A204.1 (cell line): ENCODE measurements around the gene GSTA4.

Experiments
- FAIRE-seq: peaks from 2 replicates; lab custom pipeline; 2012; peaks lifted over from hg19 to GRCh38; lab: Jason Lieb, UNC

The GSTA4 gene

GRCh38 chr6:52995089-52995912 lies at the start of gene GSTA4:
TSS of gene GSTA4 (minus strand) at chr6:52995284. CDS start at chr6:52994243, 1,041 bp downstream.
- peak; percentile 94 for FAIRE-seq

GRCh38 chr6:53044572-53044971 lies 49.5 kb upstream of the GSTA4 start:
- FAIRE-seq = no peak

DNA sequence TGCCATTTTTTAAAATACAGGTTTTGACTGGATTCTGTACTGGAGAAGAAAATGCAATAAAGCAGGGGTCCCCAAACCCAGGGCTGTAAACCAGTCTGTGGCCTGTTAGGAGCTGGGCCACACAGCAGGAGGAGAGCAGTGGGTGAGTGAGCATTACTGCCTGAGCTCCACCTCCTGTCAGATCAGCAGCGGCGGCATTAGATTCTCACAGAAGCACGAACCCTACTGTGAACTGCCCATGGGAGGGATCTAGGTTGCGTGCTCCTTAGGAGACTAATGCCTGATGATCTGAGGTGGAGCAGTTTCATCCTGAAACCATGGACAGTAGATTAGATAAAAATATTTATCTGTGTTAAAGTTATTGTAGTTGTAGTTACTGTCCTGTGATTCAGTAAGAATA lies 49.0 kb upstream of the GSTA4 start:
- no peak for FAIRE-seq

DNA sequence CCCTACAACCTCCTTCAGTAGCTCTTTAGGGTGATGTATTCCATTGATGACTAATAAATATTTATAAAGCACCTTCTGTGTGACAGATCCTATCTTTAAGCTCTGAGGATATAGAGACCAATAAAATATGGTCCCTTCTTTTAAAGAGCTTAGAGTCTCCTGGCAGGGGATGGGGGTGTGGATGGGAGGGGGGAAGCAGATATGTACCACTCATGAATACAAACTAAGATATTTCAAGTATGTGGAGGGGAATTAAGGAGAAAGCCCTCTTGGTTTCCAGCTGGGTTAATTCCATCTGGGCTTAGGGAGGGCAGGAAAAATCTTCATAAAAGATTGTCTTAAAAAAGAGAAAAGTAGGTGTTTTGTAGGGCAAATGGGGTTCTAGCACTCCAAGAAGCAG lies 48.5 kb upstream of the GSTA4 start:
- no peak for FAIRE-seq

- FAIRE-seq = no peak
These were observed 47.0 kb upstream of the GSTA4 start for GRCh38 chr6:53042112-53042511.

DNA sequence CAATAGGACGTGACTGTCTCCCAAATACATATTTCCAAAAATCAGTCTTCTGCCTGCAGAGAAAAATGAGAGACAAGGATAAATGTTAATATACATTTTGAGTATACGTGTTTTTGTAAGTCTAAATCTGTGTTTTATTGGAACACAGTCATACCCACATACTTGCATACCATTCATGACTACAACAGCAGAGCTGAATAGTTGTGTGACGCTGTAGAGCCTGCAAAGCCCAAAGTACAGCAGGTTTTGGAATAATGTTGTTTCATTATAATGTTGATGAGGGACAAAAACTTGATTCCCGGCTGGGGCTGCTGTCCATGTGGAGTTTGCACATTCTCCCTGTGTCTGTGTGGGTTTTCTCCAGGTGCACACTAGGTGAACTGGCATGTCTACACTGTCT lies 46.3 kb upstream of the GSTA4 start:
- FAIRE-seq = no peak

- no peak for FAIRE-seq
These were observed 43.5 kb upstream of the GSTA4 start for GRCh38 chr6:53038596-53038995.

DNA sequence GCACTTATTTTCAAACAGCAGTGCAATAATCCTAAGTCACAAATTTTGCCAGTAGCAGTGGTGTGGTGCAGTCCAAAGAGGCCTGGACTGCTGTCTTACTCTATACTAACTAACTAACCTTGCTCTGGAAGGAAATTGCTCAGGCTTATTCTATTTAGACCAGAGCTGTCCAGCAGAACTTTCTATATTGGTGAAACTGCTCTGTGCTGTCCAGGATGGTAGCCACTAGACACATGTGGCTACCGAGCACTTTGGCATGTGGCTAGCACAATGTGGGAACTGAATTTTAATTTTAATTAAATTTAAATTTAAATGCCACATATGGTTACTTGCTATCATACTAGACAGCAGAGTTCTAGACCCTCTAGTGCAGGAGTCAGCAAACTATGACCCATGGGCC lies 43.1 kb upstream of the GSTA4 start:
- no peak for FAIRE-seq

DNA sequence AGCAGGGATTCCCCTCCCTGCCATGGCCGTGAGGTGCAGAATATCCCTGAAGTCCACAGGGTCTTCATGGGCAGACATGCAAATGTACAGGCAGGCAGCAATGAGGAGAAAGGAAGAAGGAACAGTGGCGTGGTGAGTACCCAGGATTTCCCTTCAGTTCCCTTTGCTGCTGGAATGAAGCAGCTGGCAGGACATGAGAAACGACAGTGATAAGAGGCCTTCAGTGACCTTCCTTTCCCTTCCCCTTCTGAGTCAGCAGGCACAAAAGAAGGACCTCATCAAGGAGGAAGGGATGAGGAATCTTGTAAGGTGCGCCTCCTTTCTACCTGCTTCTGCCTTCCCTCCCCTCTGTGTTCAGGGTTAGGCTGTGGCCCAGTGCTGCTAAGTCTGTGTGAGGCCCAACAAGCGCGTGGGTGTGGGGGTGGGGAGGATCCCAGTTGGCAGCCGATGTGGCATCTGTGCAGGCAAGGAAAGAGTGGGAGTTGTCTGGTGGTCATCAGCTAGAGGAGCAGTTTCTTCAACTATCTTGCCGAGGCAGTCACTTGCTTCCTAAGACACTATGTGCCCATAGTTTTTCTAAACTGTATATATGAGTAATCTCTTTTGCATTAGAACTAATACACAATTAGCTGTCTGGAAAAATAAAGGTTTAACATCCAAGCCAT lies 40.6 kb upstream of the GSTA4 start:
- no peak for FAIRE-seq

- FAIRE-seq = no peak
These were observed 38.7 kb upstream of the GSTA4 start for GRCh38 chr6:53033764-53034163.

DNA sequence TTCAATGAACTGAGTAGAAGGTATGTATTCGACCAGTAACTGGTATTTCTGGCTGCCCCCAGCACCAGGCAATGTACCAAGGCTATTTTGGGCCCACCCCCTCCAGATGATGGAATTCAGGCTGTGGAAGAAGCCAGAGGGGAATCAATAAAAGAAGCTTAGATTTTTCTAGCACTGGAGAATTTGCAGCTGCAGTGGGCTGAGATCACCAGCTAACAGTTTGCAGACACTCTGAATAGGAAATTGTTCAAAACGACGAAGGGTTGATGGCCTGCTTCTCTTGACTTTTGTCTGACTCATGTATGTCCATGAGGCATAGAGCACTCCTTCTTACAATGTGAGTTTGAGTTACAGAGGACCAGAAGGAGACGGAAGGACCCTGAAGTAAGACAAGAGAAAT lies 37.8 kb upstream of the GSTA4 start:
- no peak for FAIRE-seq

GRCh38 chr6:53031281-53031680 lies 36.2 kb upstream of the GSTA4 start:
- no peak for FAIRE-seq

GRCh38 chr6:53029761-53030160 lies 34.7 kb upstream of the GSTA4 start:
- no peak for FAIRE-seq

- no peak for FAIRE-seq
These were observed 34.2 kb upstream of the GSTA4 start for GRCh38 chr6:53029257-53029656.

DNA sequence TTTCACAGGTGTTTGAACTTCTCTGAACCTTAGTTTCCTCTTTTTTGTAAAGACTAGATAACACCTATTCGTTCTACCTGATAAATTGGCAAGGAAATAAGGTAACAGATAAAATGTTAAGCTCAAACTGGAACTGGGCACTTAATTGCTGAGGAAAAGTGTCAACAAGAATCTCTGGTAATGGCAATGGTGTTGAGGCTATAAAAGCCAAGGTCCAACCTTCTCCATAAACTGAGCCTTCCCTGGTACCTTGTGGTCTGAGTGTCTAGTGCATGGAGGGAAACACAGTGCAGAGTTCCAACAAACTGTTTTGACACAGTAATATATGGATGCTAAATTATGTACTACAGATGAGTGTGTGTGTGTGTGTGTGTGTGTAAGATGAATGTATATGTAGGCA lies 33.4 kb upstream of the GSTA4 start:
- no peak for FAIRE-seq

DNA sequence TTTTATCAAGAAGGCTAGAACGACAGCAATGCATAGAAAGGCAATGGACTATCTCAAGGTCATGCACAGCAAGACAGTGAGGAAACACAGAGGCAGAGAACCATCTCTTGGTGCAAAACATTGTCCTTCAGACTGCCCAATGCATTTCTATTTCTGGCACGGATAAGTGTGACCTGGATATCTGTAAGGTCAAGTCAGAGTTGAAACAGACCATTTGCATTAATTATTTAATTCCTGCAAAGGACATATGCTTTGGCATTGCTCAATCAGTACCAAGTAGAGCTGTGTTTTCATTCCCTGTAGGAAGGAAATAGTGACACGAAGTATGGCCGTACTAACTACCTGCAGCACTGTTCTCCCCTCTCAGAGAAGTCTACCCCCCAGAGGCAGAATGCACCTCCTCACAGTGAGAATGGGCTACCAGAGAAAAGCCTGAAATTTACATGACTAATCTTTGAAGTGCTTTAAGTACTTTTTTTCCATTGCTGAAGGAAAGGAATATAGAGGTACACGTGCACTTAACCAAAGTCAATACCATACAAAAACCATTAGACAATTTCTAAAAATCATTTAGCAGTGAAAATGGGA lies 32.1 kb upstream of the GSTA4 start:
- FAIRE-seq = no peak

DNA sequence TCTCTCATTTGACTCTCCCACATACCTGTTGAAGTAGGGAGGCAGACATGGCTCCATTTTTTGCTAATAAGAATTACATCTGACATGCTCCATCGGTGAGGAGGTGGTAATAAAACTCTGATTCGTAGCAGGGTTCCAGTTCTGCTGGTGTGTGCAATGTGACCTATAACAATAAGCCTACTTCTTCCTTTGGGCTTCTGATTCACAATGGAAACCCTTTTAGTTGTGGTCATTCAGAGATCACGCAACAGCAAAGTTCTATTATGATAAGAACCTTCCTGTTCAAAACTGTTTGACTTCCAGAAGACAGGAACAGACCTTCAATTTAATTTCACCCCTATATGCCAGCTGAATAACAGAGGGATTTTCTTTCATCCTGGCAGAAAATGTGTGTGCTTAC lies 31.4 kb upstream of the GSTA4 start:
- FAIRE-seq = no peak

GRCh38 chr6:53023323-53023722 lies 28.2 kb upstream of the GSTA4 start:
- FAIRE-seq = no peak

DNA sequence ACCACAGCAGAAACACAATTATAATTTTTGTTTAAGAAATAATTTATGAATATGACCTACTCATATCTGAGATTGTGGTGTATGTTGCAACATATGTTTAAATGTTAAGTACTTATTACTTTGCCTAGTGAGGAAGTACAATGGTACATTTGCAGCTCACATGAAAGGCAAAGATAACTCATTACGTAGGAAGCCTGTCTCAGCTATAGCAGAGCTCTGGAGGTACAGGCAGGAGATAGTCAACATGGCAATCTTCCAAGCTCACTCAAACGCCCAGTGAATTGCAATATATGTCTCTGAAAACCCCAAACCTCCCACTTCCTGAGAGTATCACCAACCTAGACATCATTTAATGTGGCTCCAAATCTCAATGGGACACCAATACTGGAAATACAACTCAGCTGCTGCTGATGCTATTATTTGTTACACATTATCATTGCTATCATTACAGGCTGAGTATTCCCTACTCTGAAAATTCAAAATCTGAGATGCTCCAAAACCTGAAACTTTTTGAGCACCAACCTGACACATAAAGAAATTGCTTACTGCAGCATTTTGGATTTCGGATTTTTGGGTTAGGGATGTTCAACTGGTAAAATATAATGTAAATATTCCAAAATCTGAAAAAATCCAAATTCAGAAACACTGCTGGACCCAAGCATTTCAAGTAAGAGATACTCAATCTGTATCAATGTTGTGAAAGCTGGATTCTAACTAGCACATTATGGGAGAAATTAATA lies 25.1 kb upstream of the GSTA4 start:
- FAIRE-seq = no peak

DNA sequence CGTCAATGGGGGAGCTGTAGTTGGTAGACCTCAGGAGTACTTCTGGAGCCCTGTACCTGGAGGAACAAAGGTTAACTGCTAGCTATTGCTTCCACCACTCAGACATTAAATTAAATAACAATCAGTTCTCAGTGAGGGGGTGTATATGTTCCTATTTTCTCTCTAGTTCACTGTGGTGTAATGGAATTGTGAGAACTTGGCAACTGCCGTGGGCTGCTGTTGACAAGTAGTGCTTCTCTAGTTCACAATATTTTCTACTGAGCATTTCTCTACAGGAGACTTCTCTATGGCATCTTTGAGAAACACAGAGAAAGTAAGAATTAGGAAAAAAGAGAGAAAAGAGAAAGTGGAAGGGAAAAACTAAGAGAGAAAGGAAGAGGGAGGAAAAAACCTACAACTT lies 23.4 kb upstream of the GSTA4 start:
- no peak for FAIRE-seq

DNA sequence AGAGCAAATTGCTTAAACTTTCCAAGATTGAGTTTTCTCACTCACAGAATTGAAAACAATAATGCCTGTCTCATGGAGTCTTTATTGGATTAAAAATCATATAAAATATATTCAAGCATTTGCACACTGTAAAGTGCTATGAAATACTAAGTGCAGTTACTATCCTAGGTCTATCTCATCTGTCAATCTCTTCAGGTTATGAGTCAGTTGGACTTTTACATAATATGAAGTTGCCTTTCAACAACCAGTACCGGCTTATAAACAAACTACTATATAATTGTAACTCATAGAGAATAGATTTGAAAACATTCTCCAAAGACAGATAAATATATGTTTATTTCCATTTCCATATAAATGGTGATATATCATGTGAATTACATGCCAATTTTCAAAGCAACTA lies 20.4 kb upstream of the GSTA4 start:
- FAIRE-seq = no peak

- FAIRE-seq = no peak
These were observed 19.7 kb upstream of the GSTA4 start for GRCh38 chr6:53014744-53015143.

DNA sequence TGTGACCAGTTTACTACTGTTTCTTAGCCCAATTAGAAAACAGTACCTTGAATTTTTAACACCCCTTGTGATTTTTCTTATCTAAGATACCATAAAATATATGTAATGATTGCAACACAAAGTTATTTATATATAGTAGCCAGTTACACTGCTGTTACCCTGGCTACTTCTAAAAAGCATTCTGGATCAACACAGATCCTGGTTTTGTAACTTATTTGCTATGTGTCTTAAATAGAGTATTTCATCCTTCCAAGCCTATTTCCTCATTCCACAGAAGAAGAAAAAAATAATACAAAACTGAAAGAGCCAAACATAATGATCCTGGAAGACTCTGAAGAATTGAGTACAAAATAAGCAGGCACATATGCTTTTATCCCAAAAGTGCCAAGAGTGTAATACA lies 19.0 kb upstream of the GSTA4 start:
- FAIRE-seq = no peak
